Osteoblast (primary cell): ENCODE results near the gene GALNT6. TPM values are rescaled to one million over a fixed set of nuclear protein-coding genes. Genes with fewer than 3 reads are reported as not detected.

Experiments used
- DNase-seq: peaks from one replicate; pipeline ENCODE4 v3.0.0; 2011; ENCODE audit warnings: low spot score, mixed read lengths; ENCODE audit not compliant: insufficient read length; ENCODE audit errors: missing footprints
- H2AFZ ChIP-seq: 2 replicates; pipeline ENCODE4 v1.6.0; 2011; ENCODE audit warnings: mild to moderate bottlenecking, low read length
- H3K27ac ChIP-seq: 2 replicates; pipeline ENCODE4 v1.5.1; 2011; ENCODE audit warnings: mild to moderate bottlenecking, low read depth, low read length, moderate library complexity
- H3K27me3 ChIP-seq: 2 replicates; pipeline ENCODE4 v1.6.0; 2012; ENCODE audit warnings: mild to moderate bottlenecking, control low read depth, inconsistent platforms, low read length, moderate library complexity; ENCODE audit not compliant: insufficient read depth
- H3K36me3 ChIP-seq: 2 replicates; pipeline ENCODE4 v1.5.1; 2011; ENCODE audit warnings: mild to moderate bottlenecking, low read length, control low read depth, moderate library complexity; ENCODE audit not compliant: insufficient read depth
- H3K4me1 ChIP-seq: 2 replicates; pipeline ENCODE4 v1.5.1; 2011; ENCODE audit warnings: mild to moderate bottlenecking, low read length, control low read depth, moderate library complexity; ENCODE audit not compliant: insufficient read depth
- H3K4me2 ChIP-seq: 2 replicates; pipeline ENCODE4 v1.6.0; 2011; ENCODE audit warnings: mild to moderate bottlenecking, low read length; ENCODE audit not compliant: insufficient read depth
- H3K4me3 ChIP-seq: fragments of 200-600 bp; sonication (generic); 3 replicates; pipeline ENCODE4 v1.5.1; 2012; ENCODE audit warnings: mild to moderate bottlenecking, low read length, inconsistent platforms; ENCODE audit not compliant: insufficient read depth
- H3K79me2 ChIP-seq: 2 replicates; pipeline ENCODE4 v1.6.0; 2012; ENCODE audit warnings: mild to moderate bottlenecking, low read length, control low read depth, inconsistent platforms; ENCODE audit not compliant: insufficient read depth
- H3K9me3 ChIP-seq: 2 replicates; pipeline ENCODE4 v1.5.1; 2011; ENCODE audit warnings: low read depth, low read length, control low read depth
- H4K20me1 ChIP-seq: 2 replicates; pipeline ENCODE4 v1.6.0; 2012; ENCODE audit warnings: mild to moderate bottlenecking, low read length, control low read depth; ENCODE audit not compliant: insufficient read depth
- total RNA-seq: library from RNA; depleted of rRNA; stranded (reverse); fragments of >200 nt; gene quantifications from 2 replicates; pipeline ENCODE4 v1.2.3, GENCODE V29; 2012
- TF ChIP-seq, protein P1 (sequence below): IDR thresholded peaks from 2 replicates; pipeline ENCODE4 v1.5.1; 2011; ENCODE audit warnings: mild to moderate bottlenecking, low read depth, low read length, moderate library complexity; ENCODE audit errors: extremely low read depth

The GALNT6 gene
- total RNA-seq, 1 donor, result 9.8 TPM

DNA sequence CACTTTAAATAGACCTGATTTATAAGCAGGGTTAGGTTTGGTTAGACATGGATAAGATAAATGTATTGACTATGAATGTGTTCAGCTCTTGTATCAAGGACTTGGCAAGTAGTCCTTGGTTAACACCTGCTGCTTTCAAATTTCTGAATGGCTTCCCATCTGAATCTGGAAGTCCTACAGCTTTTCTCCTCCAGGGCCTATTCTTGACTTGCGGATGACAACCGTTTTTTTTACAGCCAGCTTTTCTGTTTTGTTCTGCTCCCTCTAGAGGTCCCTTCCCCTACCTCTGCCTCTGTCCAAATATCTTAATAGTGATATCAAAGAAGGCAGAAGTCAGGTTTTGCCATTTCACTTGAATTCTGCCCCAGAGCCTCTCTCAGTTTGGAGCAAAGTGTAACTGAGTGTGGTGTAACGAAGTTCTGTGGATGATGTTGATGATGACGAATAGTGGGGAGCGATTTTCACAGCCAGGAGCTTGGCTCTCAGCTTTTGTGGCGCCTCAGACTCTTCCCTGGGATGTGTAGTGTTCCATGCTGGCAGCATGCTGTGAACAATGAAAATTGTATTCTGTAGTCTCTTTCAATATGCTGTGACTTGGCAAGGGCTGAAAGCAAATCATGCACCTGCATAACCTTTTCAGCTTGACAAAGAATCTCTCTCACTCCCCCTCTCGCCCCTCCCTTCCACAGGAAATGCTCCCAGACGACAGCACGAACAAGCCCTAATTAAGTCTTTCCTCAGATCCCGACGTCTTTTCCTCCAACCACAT, 28.4 kb upstream of the GALNT6 start:
- H2AFZ ChIP-seq, result no peak overlapping the region
- H3K9me3 ChIP-seq, result no peaks in the 10 kb centered on the region
- no peaks in the 10 kb centered on the region for H4K20me1 ChIP-seq
- H3K4me1 ChIP-seq, result peaks cover 4% of the 10 kb centered on the region
- no peak overlapping the region for H3K4me3 ChIP-seq
- H3K79me2 ChIP-seq, result no peaks in the 10 kb centered on the region
- TF ChIP-seq, protein P1, sequence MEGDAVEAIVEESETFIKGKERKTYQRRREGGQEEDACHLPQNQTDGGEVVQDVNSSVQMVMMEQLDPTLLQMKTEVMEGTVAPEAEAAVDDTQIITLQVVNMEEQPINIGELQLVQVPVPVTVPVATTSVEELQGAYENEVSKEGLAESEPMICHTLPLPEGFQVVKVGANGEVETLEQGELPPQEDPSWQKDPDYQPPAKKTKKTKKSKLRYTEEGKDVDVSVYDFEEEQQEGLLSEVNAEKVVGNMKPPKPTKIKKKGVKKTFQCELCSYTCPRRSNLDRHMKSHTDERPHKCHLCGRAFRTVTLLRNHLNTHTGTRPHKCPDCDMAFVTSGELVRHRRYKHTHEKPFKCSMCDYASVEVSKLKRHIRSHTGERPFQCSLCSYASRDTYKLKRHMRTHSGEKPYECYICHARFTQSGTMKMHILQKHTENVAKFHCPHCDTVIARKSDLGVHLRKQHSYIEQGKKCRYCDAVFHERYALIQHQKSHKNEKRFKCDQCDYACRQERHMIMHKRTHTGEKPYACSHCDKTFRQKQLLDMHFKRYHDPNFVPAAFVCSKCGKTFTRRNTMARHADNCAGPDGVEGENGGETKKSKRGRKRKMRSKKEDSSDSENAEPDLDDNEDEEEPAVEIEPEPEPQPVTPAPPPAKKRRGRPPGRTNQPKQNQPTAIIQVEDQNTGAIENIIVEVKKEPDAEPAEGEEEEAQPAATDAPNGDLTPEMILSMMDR, result no peak
- H3K27ac ChIP-seq, result no peak overlapping the region
- no peaks in the 10 kb centered on the region for H3K27me3 ChIP-seq
- DNase-seq, result peak; percentile 51
- no peak overlapping the region for H3K4me2 ChIP-seq
- H3K36me3 ChIP-seq, result no peaks in the 10 kb centered on the region

DNA sequence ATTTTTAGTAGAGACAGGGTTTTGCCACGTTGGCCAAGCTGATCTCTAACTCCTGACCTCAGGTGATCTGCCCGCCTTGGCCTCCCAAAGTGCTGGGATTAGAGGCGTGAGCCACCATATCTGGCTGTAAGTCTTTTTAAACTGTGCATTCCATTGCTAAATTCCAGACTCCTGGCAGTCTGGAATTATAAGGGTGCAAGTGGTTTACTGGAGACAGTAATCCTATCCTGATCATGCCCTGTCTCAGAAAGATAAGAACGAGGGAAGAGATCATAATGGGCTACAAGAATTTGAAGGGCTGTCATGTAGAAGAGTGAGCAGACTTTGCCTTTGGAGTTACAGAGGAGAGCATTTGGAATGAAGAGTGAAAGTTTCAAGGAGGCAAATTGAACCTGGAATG, 26.6 kb upstream of the GALNT6 start:
- Histone ChIP-seq H3K4me2 (no peak overlapping the region), H3K36me3 (no peaks in the 10 kb centered on the region), H3K27me3 (no peaks in the 10 kb centered on the region), H3K9me3 (no peaks in the 10 kb centered on the region), H3K4me1 (no peaks in the 10 kb centered on the region), H3K79me2 (no peaks in the 10 kb centered on the region), H3K27ac (no peak overlapping the region), H4K20me1 (no peaks in the 10 kb centered on the region), H2AFZ (no peak overlapping the region), H3K4me3 (no peak overlapping the region)
- DNase-seq, result no peak
- TF ChIP-seq, protein P1, result no peak

- no peak overlapping the region for H3K4me3 ChIP-seq
- H2AFZ ChIP-seq, result no peak overlapping the region
- H3K79me2 ChIP-seq, result no peaks in the 10 kb centered on the region
- H3K4me1 ChIP-seq, result no peaks in the 10 kb centered on the region
- H3K9me3 ChIP-seq, result no peaks in the 10 kb centered on the region
- no peaks in the 10 kb centered on the region for H4K20me1 ChIP-seq
- TF ChIP-seq, protein P1, result no peak
- H3K4me2 ChIP-seq, result no peak overlapping the region
- no peak for DNase-seq
- no peak overlapping the region for H3K27ac ChIP-seq
- H3K36me3 ChIP-seq, result no peaks in the 10 kb centered on the region
- H3K27me3 ChIP-seq, result no peaks in the 10 kb centered on the region
These were observed 24.7 kb upstream of the GALNT6 start for GRCh38 chr12:51415931-51416330.

- H3K27ac ChIP-seq, result no peak overlapping the region
These were observed 22.6 kb upstream of the GALNT6 start for GRCh38 chr12:51413791-51414190.

More at GRCh38 chr12:51413791-51414190, 22.6 kb upstream of the GALNT6 start:
- Histone ChIP-seq H4K20me1 (no peaks in the 10 kb centered on the region), H3K79me2 (no peaks in the 10 kb centered on the region), H3K4me1 (no peaks in the 10 kb centered on the region), H3K27me3 (no peaks in the 10 kb centered on the region), H3K4me3 (no peak overlapping the region), H3K4me2 (no peak overlapping the region), H3K9me3 (no peaks in the 10 kb centered on the region), H3K36me3 (no peaks in the 10 kb centered on the region), H2AFZ (no peak overlapping the region)
- TF ChIP-seq, protein P1, result no peak
- DNase-seq, result no peak
